HCT116 (cell line): Measurements from ENCODE around the gene ASMTL.

Experiments
- CTCF ChIP-seq, 3 experiments: fragments of 200-600 bp in 1 of 3; sonication (generic) in 1 of 3; IDR thresholded peaks in 2 of 3; conservative IDR thresholded peaks in 1 of 3; 2 replicates each; pipeline ENCODE4 v1.5.1; 2012 to 2017; ENCODE audit warnings: low read depth in 2 of 3, low read length in 2 of 3, antibody characterized with exemption in 1 of 3, borderline replicate concordance in 1 of 3, control low read depth in 1 of 3, mild to moderate bottlenecking in 1 of 3, mixed read lengths in 1 of 3, mixed run types in 1 of 3, moderate library complexity in 1 of 3; ENCODE audit not compliant: insufficient read depth in 1 of 3
- EZH2 ChIP-seq: fragments of 200-600 bp; sonication (generic); IDR thresholded peaks from 2 replicates; pipeline ENCODE4 v1.6.1; 2017; ENCODE audit warnings: antibody characterized with exemption, mixed run types
- POLR2A ChIP-seq: IDR thresholded peaks from 2 replicates; pipeline ENCODE4 v1.7.0; 2011; ENCODE audit warnings: borderline replicate concordance; ENCODE audit not compliant: insufficient read depth, insufficient read length; ENCODE audit errors: extremely low read depth
- RAD21 ChIP-seq: IDR thresholded peaks from 2 replicates; pipeline ENCODE4 v1.6.1; 2012; ENCODE audit warnings: low read depth, mild to moderate bottlenecking
- ZBTB33 ChIP-seq: IDR thresholded peaks from 2 replicates; pipeline ENCODE4 v1.6.1; 2011; ENCODE audit warnings: mild to moderate bottlenecking, low read length, moderate library complexity; ENCODE audit not compliant: insufficient replicate concordance; ENCODE audit errors: extremely low read depth

- TF ChIP-seq EZH2 (no peak), CTCF (IDR thresholded peaks at IDR 0.05 in 2 of 3, conservative IDR thresholded peaks at IDR 0.05 in 1 of 3; ENCODE audit: borderline replicate concordance in 1 of 3, insufficient read depth in 1 of 3, low read depth in 2 of 3, low read length in 2 of 3) (no peak), RAD21 (no peak), ZBTB33 (no peak), POLR2A (no peak)
Observed at GRCh38 chrX:1462110-1462509, 9.4 kb upstream of the ASMTL start.
